Measurements from ENCODE around the gene MXRA8. TPM values are rescaled to one million over a fixed set of nuclear protein-coding genes. Genes with fewer than 3 reads are reported as not detected.

MXRA8 gene
- total and polyA plus RNA-seq, 9 donors, result 40.3 to 206 (median 131) TPM

- Histone ChIP-seq H3K36me3 (no peaks in the 10 kb centered on the region), H3K27ac (no peak overlapping the region), H3K27me3 (no peaks in the 10 kb centered on the region), H3K4me1 (ENCODE audit: insufficient read depth) (peaks cover 3% of the 10 kb centered on the region), H3K4me3 (no peak overlapping the region), H3K9me3 (no peaks in the 10 kb centered on the region)
- no peak for DNase-seq
- no peak for TF ChIP-seq POLR2A (IDR thresholded peaks at IDR 0.05)
- TF ChIP-seq CTCF (IDR thresholded peaks at IDR 0.05), result no peak
- TF ChIP-seq EP300 (IDR thresholded peaks at IDR 0.05), result no peak
- intact Hi-C loops (cut with DNase I), result no loop called here
- 90 to 94% (median 92%) methylated on average over 7 of the region's 7 CpGs for WGBS, 3 donors
Observed at GRCh38 chr1:1394116-1394515, 35.8 kb upstream of the MXRA8 start.

- Histone ChIP-seq H3K9me3 (no peaks in the 10 kb centered on the region), H3K4me3 (no peak overlapping the region), H3K27me3 (no peaks in the 10 kb centered on the region), H3K27ac (no peak overlapping the region), H3K36me3 (peaks cover 2% of the 10 kb centered on the region), H3K4me1 (ENCODE audit: insufficient read depth) (peaks cover 3% of the 10 kb centered on the region)
- 91 to 93% (median 91%) methylated on average over 11 of the region's 11 CpGs for WGBS, 3 donors
- DNase-seq, result no peak
- TF ChIP-seq POLR2A (IDR thresholded peaks at IDR 0.05), result no peak
- TF ChIP-seq EP300 (IDR thresholded peaks at IDR 0.05), result no peak
- TF ChIP-seq CTCF (IDR thresholded peaks at IDR 0.05), result no peak
- intact Hi-C loops (cut with DNase I), result no loop called here
Observed at GRCh38 chr1:1393428-1393827, 35.1 kb upstream of the MXRA8 start.

- Histone ChIP-seq H3K27ac (no peak overlapping the region), H3K4me1 (ENCODE audit: insufficient read depth) (no peaks in the 10 kb centered on the region), H3K9me3 (no peaks in the 10 kb centered on the region), H3K36me3 (peaks cover 2% of the 10 kb centered on the region), H3K4me3 (no peak overlapping the region), H3K27me3 (no peaks in the 10 kb centered on the region)
- WGBS, 3 donors, result 87 to 94% (median 91%) methylated on average over 4 of the region's 4 CpGs
- TF ChIP-seq EP300 (IDR thresholded peaks at IDR 0.05) (no peak), CTCF (IDR thresholded peaks at IDR 0.05) (no peak), POLR2A (IDR thresholded peaks at IDR 0.05) (no peak)
- no peak for DNase-seq
- intact Hi-C loops (cut with DNase I), result no loop called here
Observed at GRCh38 chr1:1393014-1393413, 34.7 kb upstream of the MXRA8 start.

GRCh38 chr1:1391225-1391624 is 32.9 kb upstream of the MXRA8 start:
- Histone ChIP-seq H3K4me3 (no peak overlapping the region), H3K27ac (no peak overlapping the region), H3K4me1 (ENCODE audit: insufficient read depth) (no peaks in the 10 kb centered on the region), H3K27me3 (no peaks in the 10 kb centered on the region), H3K9me3 (no peaks in the 10 kb centered on the region), H3K36me3 (peaks cover 2% of the 10 kb centered on the region)
- no peak for DNase-seq
- intact Hi-C loops (cut with DNase I), result no loop called here
- WGBS, 3 donors, result 80 to 86% (median 85%) methylated on average over 12 of the region's 12 CpGs
- TF ChIP-seq CTCF (IDR thresholded peaks at IDR 0.05), result no peak

GRCh38 chr1:1390675-1391074 is 32.3 kb upstream of the MXRA8 start:
- intact Hi-C loops (cut with DNase I), result no loop called here
- DNase-seq, result no peak
- TF ChIP-seq CTCF (IDR thresholded peaks at IDR 0.05), result no peak
- no peak for TF ChIP-seq POLR2A (IDR thresholded peaks at IDR 0.05)
- no peak for TF ChIP-seq EP300 (IDR thresholded peaks at IDR 0.05)
- H3K27ac ChIP-seq, result no peak overlapping the region
- no peaks in the 10 kb centered on the region for H3K27me3 ChIP-seq
- H3K4me3 ChIP-seq, result no peak overlapping the region
- H3K36me3 ChIP-seq, result peaks cover 2% of the 10 kb centered on the region
- H3K4me1 ChIP-seq (ENCODE audit: insufficient read depth), result no peaks in the 10 kb centered on the region
- WGBS, 3 donors, result 84 to 86% (median 85%) methylated on average over 12 of the region's 12 CpGs
- H3K9me3 ChIP-seq, result no peaks in the 10 kb centered on the region

Measured in ovary (tissue), 9 donors.